GM18508 (cell line): Measurements from ENCODE around the gene MAML2.
"Not testable (repeated sequence)": the region's sequence is repeated elsewhere in the genome, so short reads cannot be mapped to it uniquely, and the experiment has no call there.

Experiments used
- ATAC-seq: cut with Tn5 transposase; IDR thresholded peaks from one replicate; pipeline ENCODE4 v1.9.1; 2021; ENCODE audit warnings: moderate number of reproducible peaks; ENCODE audit not compliant: insufficient read depth, unreplicated experiment

The MAML2 gene

DNA sequence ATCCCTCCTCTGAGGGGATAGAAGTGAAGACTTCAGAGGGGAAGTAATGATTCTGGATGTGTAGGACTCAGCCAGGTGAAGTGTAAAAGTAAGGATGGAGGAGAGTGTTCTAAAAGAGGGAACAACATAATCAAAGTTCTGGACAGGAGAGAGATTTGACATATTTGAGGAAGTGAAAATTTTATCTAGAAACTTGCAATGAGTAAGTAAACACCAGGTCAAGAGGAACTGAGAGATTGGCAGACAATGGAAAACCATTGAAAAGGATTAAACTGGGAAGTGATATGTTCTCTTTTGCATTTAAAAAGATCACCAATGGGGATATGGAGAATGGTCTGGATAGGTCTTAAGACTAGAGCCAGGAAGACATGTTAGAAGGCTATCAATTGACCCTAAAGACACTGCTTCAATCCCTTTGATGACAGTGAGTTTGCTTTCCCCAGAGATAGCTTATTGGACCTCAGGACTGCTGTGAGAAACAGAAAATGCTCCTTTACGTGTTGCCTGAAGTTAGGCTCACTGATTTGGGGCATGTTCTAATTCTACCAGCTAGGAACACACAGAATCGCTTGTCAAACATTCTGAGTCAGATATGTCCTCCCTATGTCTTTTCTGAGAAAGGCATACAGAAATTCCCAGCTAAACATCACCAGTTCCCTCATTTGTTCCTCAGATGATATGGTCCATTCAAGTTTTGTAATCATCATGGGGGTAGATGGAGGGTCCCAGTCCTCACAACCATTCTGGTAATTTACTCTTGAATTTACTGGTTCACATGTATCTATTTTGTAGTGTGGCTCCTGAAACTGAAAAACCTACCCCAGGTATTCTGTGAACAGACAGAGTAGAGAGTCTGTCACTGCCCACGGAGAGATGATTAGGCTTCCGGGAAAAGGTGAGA is 144.9 kb downstream of the MAML2 start:
- peak; percentile 77 for ATAC-seq

DNA sequence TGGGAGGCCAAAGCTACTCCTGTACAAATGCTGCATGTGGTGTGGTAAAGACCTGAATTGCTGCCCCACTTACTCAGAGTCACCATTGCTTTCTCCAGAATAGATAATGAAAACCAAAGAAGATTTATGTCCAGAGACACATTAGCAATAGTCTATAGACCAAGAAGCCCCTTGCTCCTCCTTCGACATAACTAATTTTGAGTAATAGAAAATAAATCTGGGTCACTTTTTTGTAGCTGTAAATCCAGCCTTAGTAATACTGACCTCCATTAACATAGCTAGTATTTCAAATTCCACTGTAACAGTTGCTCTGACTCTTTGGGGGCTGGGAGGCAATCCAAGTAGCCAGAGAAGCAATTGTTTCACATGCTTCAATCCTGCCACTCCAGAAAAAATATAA is 145.9 kb downstream of the MAML2 start:
- no peak for ATAC-seq

DNA sequence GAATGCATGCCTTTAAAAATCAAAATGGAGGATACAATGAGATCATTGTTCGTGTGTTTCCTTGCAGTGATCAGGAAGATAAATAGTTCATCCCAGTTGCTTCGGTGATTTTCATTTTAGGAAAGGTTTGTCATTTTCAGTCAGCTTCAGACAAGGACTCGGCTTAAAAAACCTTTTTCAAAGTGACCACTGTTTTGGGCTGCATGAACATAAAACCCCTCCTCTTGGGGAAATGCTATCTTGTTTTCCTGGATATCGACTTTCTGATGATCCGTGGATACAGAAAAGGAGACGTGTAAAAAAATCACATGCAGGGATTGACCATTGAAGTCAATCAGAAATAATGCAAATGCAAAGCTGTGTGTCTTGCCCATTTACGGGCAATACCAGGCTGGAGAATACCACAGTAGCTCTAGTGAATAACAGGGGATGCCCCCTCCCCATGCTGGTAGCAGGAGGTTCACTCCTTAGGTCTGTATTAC is 146.8 kb downstream of the MAML2 start:
- no peak for ATAC-seq

DNA sequence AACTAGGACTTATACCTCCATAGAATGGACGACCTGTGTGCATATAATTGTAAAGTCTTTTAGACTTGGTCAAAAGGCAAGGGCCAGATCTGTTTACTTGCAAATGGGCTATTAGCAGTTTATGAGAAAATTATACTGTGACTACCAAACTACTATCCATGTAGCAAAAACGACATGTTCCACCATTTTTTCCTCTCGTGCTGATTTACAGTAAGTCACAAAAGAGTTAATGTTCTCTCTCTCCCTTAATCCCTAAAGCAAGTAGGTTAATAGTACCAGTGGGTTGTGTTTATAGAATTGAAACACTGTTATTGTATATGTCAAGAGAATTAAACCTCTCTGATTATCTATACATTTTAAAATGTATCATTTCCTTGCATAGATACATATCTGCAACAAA is 147.3 kb downstream of the MAML2 start:
- ATAC-seq: no peak

DNA sequence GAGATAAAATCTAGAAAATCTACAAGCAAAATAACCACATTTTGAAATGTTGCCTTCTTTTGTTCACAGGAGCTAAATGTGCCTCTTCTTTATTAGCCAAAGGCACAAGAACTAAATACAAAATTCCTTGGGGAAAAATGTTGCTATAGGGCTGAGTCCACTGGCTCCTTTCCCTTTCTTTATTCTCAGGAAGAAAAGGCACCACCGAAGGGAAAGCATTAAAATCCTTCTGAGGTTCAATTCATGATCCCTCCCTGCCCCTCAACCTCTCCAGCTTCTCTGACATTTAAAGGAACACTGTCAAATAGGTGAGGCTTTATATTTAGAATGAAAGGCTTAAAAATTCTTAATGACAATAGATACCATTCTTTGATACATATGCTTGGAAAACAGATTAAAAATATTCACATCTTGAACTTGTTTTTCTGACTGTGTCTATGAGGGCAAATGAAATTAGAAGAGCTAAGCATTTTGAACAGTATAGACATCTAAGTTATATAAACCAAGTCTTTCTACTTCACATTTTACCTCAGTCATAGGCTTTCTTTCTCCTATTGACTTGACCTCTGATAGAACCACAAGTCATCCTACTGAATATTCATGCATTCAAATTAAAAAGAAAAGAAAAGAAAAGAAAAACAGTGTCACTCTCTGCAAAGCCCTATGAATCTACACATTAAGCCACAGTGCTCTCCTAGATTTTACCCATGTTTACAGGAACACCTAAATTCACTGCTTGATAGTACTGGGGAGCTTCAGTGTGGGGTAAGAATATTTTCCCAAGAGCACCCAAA is 148.2 kb downstream of the MAML2 start:
- no peak for ATAC-seq

DNA sequence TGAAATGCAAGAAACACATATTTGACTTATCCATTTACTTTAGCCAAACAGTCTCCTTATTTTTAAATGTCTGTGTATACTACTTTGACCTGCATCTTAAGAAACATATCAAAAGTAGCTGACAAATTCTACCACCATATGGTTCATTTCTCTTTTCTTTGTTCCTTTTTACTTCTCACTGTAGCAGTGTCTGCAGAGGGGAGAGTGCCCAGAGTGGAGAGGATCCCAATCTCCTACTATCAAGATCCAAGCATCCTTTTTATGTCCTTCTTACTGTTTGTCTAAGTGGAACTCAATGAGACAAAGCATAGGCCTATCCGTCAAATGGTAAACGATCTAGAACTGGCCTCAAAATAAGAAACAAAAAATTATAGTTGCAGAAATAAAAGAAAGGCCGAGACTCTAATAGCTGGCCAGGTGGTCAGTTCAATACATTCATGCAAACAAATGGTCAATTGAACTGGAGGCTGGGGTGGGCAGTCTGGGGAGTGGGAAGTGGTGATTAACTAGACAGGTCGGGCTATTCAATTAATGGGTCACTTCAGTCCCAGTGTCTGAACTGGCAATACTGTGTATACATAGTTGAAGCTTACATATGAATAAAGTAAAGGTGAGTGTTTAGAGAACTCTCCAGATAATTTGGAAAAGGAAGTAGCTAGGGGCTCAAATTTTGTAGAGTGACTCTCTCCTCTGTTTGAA is 149.1 kb downstream of the MAML2 start:
- ATAC-seq: no peak

DNA sequence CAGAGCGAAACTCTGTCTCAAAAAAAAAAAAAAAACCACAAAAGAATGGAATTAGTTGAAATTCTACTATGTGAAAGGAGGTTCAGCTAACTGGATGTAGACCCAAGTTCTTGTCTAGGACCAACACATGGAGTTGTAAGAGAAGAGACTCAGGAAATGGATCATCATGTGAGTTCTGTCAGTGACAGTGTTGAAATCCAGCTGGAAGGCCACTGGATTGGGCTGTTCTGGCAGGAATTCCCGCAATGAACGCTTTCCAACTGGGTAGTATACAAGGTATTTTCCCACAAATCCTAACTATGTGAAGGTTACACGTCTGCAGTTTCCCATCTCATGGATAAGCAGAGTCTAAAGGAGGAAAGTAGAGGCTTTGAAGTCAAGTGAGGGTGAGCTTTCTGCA is 151.2 kb downstream of the MAML2 start:
- ATAC-seq: no peak

DNA sequence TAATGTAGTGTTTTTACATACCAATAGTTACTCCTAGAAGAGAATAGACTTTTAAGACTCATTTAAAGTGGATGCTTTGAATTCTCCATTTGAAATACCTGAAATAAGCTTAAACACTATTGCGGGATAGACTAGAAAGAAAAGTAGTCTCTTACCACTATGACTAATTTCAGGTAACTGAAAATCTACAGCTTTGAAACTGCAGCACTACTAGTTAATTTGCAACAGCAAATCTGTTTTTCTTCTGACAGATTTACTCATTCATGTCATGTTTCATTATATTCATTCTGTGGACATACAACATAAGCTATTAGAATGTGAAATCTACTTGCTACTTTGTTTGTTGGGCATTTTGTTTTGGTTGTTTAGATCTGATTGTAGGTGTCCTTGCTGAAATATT is 153.6 kb downstream of the MAML2 start:
- peak; percentile 33 for ATAC-seq

DNA sequence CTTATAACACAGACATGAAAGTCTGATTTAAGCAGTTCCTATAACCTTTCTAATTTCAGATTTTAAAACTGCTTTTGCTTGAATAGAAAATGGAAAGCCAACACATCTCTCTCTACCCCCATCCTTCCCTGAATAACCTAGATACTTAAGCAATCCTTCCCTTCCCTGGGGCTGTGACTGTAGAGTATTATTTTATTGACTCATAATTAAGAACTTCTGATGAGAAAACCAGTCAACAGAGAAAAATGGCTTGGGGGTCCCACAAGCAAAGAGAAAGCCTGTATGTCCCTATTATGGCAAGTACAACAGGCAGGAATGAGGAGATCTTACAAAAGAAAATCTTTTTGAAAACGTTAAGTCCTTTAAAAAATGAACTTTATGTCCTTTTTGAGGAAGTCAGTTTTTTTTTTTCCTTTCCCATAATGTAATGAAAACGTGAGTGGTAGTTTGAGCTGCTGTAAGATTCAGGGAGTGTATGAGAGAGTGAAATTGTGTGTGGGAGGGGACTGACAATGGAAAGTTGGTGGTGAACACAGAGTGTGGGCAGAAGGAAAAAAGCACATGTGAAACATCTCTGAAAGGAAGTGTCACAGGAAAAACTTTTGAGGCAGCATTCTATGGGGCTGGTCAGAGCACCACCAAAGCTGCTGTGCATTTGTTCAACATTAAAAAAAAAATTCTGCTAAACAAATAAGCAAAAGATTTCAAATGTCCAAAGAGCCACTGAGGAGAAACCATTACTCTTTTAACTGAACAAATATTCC is 154.6 kb downstream of the MAML2 start:
- peak; percentile 48 for ATAC-seq

DNA sequence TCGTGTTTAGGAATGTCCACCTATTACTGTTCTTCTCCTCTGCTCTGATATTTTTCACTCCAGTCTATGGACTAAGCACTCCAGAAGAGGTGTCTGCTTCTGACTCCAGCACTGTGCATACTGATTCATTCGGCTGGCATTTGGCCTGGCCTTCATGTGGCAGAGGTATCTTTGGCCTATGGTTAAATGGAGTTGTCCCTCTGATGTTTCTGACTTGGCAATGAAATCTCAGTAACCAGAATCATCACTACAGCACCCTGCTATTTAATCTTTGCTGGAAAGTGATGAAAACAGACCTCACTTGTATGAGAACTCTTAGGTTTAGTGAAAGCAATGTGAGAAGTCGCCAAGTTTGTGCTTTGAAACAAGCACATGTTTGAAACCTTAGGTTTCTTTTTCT is 155.2 kb downstream of the MAML2 start:
- ATAC-seq: no peak

DNA sequence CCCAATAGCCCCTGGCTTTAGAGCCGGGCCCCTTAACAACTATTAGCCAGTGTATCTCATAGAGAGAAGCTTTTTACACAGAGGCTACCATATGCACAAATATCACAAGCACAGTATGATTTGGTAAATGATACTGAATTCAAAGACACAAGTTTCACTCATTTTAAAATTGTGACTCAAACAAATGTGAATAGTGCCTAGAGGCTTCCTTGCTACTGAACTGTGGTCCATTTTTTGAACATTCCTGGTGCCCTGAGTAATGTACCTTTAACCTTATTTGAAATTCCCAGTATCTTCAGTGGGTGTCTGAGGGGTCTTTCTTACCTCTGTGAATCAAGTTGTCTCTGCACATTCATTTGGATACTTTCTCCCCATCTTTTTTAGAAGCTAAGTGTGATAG is 156.2 kb downstream of the MAML2 start:
- no peak for ATAC-seq

DNA sequence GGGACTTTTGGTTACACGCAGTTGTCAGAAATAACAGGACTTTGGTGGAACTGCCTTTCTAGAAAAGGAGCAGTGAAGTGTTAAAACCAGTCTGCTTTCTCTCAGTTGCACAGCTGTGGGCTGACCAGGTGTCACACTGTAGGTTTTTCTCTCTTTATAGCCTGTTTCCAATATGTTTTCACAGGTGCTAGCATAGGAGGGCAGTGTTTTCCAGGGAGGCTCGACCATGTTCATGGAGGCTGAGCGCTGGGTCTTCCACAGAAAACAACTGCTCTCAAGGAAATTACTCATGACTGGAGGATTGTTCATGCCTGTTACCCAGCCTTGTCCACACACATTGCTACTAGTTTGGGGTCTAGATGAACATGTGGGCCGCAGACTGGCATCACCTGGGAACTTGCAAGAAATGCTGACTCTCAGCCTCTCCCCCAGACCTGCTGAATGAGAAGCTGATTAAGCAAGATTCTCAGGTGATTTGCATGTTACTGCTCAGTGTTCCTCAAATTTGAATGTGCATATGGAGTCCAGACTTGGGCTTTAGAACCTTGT is 157.7 kb downstream of the MAML2 start:
- ATAC-seq: peak; percentile 31

DNA sequence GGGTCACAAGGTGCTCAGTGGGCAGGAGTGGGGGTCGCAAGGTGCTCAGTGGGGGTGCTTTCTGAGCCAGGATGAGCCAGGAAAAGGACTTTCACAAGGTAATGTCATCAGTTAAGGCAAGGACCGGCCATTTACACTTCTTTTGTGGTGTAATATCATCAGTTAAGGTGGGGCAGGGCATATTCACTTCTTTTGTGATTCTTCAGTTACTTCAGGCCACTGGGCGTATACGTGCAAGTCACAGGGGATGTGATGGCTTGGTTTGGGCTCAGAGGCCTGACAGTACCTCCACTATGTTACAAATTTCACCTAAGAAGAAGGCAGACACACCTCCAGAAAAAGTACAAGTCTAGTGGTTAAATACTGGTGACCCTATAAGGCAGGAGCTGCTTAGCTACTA is 162.1 kb downstream of the MAML2 start:
- ATAC-seq: not testable (repeated sequence)

DNA sequence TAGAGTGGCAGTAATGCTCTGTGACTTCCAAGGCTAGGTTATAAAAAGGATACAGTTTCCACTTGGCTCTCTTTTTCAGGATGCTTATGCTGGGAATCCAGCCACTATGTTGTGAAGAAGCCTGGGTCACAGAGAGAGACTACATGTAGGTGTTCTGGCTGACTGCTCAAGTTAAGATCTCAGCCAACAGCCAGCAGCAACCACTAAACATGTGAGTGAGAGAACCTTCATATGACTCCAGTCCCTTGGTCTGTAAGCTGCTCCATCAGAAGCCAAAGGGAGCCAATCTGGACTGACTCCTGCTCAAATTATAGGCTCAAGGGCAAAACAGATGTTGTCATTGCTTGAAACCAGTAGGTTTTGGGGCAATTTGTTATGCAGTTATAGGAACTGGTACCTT is 162.7 kb downstream of the MAML2 start:
- ATAC-seq: no peak

DNA sequence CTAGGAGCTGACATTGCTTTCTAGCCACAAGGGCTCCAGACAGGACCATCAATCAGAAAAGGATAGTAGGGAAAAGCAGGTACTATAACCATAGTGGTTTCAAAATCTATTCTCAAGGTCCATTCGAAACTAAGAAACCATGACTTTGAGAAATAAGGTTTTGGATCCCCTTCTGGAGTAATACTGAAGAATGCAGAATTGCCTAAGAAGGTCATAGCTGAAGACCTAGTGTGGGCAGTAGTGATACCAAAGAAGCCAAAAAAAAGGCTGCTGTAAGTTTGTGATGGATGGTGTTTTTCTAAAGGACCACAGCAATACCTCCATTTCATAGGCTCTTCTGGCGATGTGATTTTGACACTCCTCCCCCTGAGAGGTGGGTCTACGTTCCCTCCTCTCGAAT is 163.1 kb downstream of the MAML2 start:
- no peak for ATAC-seq

DNA sequence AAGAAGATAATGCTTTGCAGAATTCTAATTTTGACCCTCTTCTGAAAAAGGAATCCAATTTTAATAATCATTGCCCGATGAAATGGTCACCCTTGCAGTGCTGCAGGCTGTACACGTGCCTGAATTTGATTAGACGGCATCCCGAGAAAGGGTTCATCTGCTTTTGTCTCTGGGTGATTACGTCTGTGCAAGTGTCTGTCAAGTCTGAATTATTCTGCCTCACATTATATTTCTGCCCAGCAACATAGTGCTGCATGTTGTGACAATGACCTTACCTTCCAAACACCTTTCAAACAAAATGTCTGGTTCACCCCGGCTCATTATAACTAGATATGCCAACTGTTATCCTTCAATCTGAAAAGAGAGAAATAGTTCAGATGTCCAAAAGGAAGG is 164.1 kb downstream of the MAML2 start:
- no peak for ATAC-seq

DNA sequence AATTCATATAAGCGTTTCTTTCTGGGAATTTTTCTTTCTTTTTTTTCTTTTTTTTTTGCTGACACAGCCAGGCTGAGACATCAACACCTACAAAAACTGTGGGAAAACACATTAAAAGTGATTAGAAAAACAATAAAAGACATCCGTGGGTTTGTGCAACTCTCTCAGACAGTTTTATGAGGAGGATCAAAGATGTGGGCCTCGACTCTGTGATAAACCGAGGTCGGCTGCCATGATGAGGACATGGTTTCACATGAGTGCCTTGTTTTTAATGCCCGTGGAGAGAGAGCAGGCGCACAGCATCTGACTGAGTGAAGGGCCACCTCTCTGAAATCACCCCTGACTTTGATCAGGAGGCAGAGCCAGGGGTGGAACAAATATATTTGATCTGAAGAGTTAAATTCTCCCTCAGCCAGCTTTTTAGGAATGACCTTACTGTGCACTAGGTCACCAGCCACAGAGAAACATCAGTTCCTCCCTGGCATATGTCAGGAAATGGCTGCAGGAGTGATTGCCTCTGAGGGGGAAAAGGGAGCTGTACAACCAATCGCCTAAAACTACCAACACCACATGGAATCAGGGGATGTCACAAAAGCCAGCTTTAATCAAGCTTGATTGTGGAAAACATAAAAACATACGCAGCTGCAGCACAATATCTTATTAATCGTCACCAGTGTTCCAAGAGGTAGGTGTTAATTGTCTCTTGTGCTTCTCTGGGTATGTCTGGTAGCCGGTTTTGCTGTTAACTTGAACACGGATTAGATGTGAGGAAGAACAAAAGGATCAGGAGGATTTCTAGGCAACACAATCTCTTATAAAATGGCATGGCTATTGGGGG is 164.7 kb downstream of the MAML2 start:
- no peak for ATAC-seq

DNA sequence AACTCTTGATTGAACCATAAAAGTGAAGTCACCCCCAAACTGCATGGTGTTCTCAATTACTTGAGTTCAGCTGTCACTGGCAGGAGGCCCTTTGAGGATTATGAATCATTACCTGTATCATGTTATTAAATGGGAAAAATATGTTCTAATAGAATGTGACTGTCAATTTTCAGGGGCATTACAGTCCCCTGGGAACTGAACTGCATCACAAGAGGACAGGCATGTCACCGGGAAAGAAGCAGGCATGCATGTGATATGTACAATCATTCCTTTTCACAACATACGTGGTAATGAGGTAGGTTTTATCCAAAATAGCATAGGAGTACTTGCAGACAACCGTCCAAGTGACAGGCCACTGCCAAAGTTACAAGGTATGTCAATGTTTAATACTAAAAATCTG is 165.8 kb downstream of the MAML2 start:
- no peak for ATAC-seq

DNA sequence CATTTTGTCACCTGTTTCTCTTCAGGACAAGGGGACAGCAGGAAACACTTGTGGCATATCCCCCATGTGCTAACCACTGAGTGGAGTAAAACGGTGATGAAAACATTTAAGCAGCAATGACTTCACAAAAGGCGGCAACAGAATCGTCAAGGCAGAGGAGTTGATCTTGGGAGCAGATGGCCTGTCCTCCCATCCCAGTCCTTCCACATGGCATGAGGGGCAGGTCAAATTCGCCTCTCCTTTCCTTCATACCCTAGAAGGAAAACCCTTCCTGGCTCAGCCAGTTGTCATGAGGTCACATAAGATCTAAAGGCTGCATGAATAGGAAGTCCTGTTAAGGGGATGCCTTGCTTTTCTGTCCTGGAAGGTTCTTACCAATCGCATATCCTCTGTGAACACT is 169.1 kb downstream of the MAML2 start:
- no peak for ATAC-seq
